ENCODE data around the gene HMGN1. TPM values are rescaled to one million over a fixed set of nuclear protein-coding genes. Genes with fewer than 3 reads are reported as not detected.
A peak's percentile ranks its signal among the peaks of the same experiment; 100 is the strongest.

The HMGN1 gene
- total and polyA plus RNA-seq, 2 donors (not counting 1 experiment from before 2014, with no cell fraction given), result 117 to 317 TPM

DNA sequence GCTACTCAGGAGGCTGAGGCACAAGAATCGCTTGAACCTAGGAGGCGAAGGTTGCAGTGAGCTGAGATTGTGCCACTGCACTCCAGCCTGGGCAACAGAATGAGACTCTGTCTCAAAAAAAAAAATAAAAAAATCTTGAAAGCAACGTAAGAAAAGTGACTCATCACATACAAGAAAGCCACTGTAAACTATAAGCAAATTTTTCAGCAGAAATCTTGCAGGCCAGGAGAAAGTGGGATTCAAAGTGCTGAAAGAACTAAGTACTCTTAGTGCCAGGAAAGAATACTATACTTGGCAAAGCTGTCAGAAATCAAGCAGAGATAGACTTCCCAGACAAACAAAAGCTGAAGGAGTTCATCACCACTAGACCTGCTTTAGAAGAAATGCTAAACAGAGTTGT lies 4.4 kb upstream of the HMGN1 start:
- no peak for ATAC-seq (ENCODE audit: low read depth)
- no peaks in the 10 kb centered on the region for H3K9me3 Mint-ChIP-seq (ENCODE audit: insufficient read depth)
- DNase-seq, result no peak
- Histone ChIP-seq H3K4me2 (replicated peaks; ENCODE audit: low read depth, low read length, poor library complexity, severe bottlenecking) (no peak overlapping the region), H3K27ac (ENCODE audit: low read length in 2 of 2) (no peak overlapping the region), H3K9me3 (ENCODE audit: control extremely low read depth in 1 of 3, control insufficient read depth in 2 of 3, insufficient read depth in 1 of 3, low read length in 2 of 3) (no peaks in the 10 kb centered on the region), H3K9ac (ENCODE audit: low read length) (no peak overlapping the region), H3K4me1 (ENCODE audit: control insufficient read depth in 2 of 2, insufficient read depth in 2 of 2, low read length in 2 of 2) (peaks cover 4 to 9% of the 10 kb centered on the region in 2 donors), H3K4me3 (ENCODE audit: control extremely low read depth in 1 of 5, extremely low read depth in 1 of 5, insufficient read depth in 1 of 5, low read depth in 2 of 5, low read length in 4 of 5) (no peak overlapping the region), H3K27me3 (replicated peaks in 1 of 4; ENCODE audit: control extremely low read depth in 1 of 4, control insufficient read depth in 3 of 4, insufficient read depth in 4 of 4, low read length in 3 of 4) (no peaks in the 10 kb centered on the region), H4K20me1 (ENCODE audit: control insufficient read depth, insufficient read depth, low read length, poor library complexity, severe bottlenecking) (peaks cover 2% of the 10 kb centered on the region), H2AFZ (ENCODE audit: insufficient read depth, low read depth, low read length, poor library complexity, severe bottlenecking) (no peak overlapping the region), H3K36me3 (replicated peaks in 1 of 2; ENCODE audit: control extremely low read depth in 1 of 2, control insufficient read depth in 1 of 2, extremely low read depth in 1 of 2, insufficient read depth in 2 of 2, low read length in 1 of 2) (no peaks in the 10 kb centered on the region), H3K79me2 (ENCODE audit: control insufficient read depth, insufficient read depth, low read length) (peaks cover 2% of the 10 kb centered on the region)
- peaks cover 15% of the 10 kb centered on the region for H3K27me3 Mint-ChIP-seq
- peaks cover 5% of the 10 kb centered on the region for H3K4me1 Mint-ChIP-seq
- no peak overlapping the region for H3K27ac Mint-ChIP-seq
- ChIA-PET POLR2A (interaction anchor here (0.6 kb wide), 2 partner anchors 53 to 90 kb away, joined by 3 to 8 read pairs; no protein-coding TSS in a partner anchor), CTCF (no interaction called here)
- intact Hi-C loops (cut with micrococcal nuclease), result no loop called here
- no peak overlapping the region for H3K4me3 Mint-ChIP-seq
- TF ChIP-seq, protein P1, sequence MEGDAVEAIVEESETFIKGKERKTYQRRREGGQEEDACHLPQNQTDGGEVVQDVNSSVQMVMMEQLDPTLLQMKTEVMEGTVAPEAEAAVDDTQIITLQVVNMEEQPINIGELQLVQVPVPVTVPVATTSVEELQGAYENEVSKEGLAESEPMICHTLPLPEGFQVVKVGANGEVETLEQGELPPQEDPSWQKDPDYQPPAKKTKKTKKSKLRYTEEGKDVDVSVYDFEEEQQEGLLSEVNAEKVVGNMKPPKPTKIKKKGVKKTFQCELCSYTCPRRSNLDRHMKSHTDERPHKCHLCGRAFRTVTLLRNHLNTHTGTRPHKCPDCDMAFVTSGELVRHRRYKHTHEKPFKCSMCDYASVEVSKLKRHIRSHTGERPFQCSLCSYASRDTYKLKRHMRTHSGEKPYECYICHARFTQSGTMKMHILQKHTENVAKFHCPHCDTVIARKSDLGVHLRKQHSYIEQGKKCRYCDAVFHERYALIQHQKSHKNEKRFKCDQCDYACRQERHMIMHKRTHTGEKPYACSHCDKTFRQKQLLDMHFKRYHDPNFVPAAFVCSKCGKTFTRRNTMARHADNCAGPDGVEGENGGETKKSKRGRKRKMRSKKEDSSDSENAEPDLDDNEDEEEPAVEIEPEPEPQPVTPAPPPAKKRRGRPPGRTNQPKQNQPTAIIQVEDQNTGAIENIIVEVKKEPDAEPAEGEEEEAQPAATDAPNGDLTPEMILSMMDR (IDR thresholded peaks at IDR 0.05), result no peak
- no peak for TF ChIP-seq EZH2 (IDR thresholded peaks at IDR 0.05; ENCODE audit: borderline replicate concordance, insufficient read depth, low read depth, low read length, poor library complexity, severe bottlenecking)
- WGBS (ENCODE audit: insufficient coverage), result 100% methylated on average over 1 of the region's 3 CpGs

DNA sequence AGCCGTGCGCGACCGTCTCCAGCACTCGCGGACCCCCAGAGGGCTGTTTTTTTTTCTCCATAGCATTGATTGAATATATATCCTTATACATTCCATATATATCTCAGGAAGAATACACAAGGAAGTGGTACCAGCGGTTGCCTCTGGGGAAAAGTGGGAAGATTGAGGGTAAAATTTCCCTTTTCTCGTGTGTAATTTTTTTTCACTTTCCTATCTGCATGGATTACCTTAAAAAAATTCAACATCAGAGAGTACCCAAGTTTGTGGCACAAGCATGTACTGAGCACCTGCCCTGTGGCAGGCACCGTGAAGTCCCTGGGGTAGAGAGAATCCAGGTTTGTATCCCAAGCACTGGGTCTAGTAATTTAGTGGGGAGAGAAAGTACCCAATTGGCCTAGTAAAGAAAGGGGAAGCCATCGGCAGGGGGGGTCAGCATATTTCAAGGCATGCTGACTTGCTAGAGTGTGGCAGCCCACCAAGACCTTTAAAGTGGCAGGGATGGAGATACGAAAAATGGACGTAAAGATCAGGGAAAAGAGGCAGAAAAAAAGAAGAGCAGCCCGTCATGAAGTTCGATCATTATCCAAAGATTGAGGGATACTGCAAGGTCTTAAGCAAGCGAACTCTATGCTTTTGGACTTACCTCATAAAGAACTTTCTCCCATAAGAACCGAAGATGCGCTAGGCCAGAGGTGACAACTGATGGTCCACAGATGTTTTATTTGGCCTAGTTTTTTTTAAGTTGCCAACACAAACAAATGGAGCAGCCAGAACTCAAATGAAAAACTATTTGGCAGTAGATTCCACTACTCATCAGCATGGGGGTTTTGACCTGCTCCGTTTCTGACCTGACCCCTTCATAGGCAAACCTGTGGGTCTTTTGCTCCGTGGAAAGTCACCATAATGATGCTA lies 1.5 kb upstream of the HMGN1 start:
- Histone ChIP-seq H3K36me3 (replicated peaks in 1 of 2; ENCODE audit: control extremely low read depth in 1 of 2, control insufficient read depth in 1 of 2, extremely low read depth in 1 of 2, insufficient read depth in 2 of 2, low read length in 1 of 2) (peaks cover 0 to 16% of the 10 kb centered on the region in 2 experiments), H3K4me3 (ENCODE audit: control extremely low read depth in 1 of 5, extremely low read depth in 1 of 5, insufficient read depth in 1 of 5, low read depth in 2 of 5, low read length in 4 of 5) (peak overlapping the region; percentile 42 to 89 (median 81)), H3K27me3 (replicated peaks in 1 of 4; ENCODE audit: control extremely low read depth in 1 of 4, control insufficient read depth in 3 of 4, insufficient read depth in 4 of 4, low read length in 3 of 4) (no peaks in the 10 kb centered on the region), H3K4me2 (replicated peaks; ENCODE audit: low read depth, low read length, poor library complexity, severe bottlenecking) (peak overlapping the region; percentile 73), H4K20me1 (ENCODE audit: control insufficient read depth, insufficient read depth, low read length, poor library complexity, severe bottlenecking) (peaks cover 19% of the 10 kb centered on the region), H3K27ac (ENCODE audit: low read length in 2 of 2) (peak overlapping the region; percentile 67 to 77), H3K9me3 (ENCODE audit: control extremely low read depth in 1 of 3, control insufficient read depth in 2 of 3, insufficient read depth in 1 of 3, low read length in 2 of 3) (no peaks in the 10 kb centered on the region), H2AFZ (ENCODE audit: insufficient read depth, low read depth, low read length, poor library complexity, severe bottlenecking) (peak overlapping the region; percentile 88), H3K79me2 (ENCODE audit: control insufficient read depth, insufficient read depth, low read length) (peaks cover 27% of the 10 kb centered on the region), H3K4me1 (ENCODE audit: control insufficient read depth in 2 of 2, insufficient read depth in 2 of 2, low read length in 2 of 2) (peaks cover 18 to 25% of the 10 kb centered on the region in 2 donors), H3K9ac (ENCODE audit: low read length) (peak overlapping the region; percentile 79)
- ChIA-PET CTCF (interaction anchor here (1.1 kb wide), 1 partner anchor 38 kb away, joined by 3 read pairs; no protein-coding TSS in a partner anchor), POLR2A (interaction anchor here (1.1 to 3.7 kb wide), 5 partner anchors 30 to 167 kb away, joined by 3 to 47 read pairs (median 8); partner anchors contain the start of genes BRWD1 and PSMG1)
- Mint-ChIP-seq H3K9me3 (ENCODE audit: insufficient read depth) (no peaks in the 10 kb centered on the region), H3K4me3 (peak overlapping the region; percentile 98), H3K27ac (peak overlapping the region; percentile 99), H3K4me1 (peaks cover 24% of the 10 kb centered on the region), H3K27me3 (peaks cover 10% of the 10 kb centered on the region)
- DNase-seq, result no peak
- no peak for TF ChIP-seq EZH2 (IDR thresholded peaks at IDR 0.05; ENCODE audit: borderline replicate concordance, insufficient read depth, low read depth, low read length, poor library complexity, severe bottlenecking)
- TF ChIP-seq, protein P1 (IDR thresholded peaks at IDR 0.05), result no peak
- intact Hi-C loops (cut with micrococcal nuclease), result no loop called here
- ATAC-seq (ENCODE audit: low read depth), result no peak
- 91% methylated on average over 9 of the region's 19 CpGs for WGBS (ENCODE audit: insufficient coverage)
